Sigmoid colon (tissue), 7 donors: Measurements from ENCODE around the gene NTS. TPM values are rescaled to one million over a fixed set of nuclear protein-coding genes. Genes with fewer than 3 reads are reported as not detected.

ENCODE experiments used
- DNase-seq: peaks from one replicate; pipeline ENCODE4 v3.0.0-alpha.2; 2019
- H3K27ac ChIP-seq, 4 donors: fragments of 200-600 bp; sonication (generic); one replicate each; pipeline ENCODE4 v1.5.1; 2016 to 2019; ENCODE audit warnings: mild to moderate bottlenecking in 1 of 4
- H3K27me3 ChIP-seq, 3 donors: fragments of 200-600 bp; sonication (generic); one replicate each; pipeline ENCODE4 v1.5.1; 2019; ENCODE audit warnings: mild to moderate bottlenecking in 1 of 3
- H3K36me3 ChIP-seq, 4 donors: fragments of 200-600 bp; sonication (generic); one replicate each; pipeline ENCODE4 v1.5.1; 2016 to 2019
- H3K4me1 ChIP-seq, 4 donors: fragments of 200-600 bp; sonication (generic); one replicate each; pipeline ENCODE4 v1.5.1; 2017 to 2019
- H3K4me3 ChIP-seq, 4 donors: fragments of 200-600 bp; sonication (generic); one replicate each; pipeline ENCODE4 v1.5.1; 2017 to 2019; ENCODE audit warnings: mild to moderate bottlenecking in 2 of 4, moderate library complexity in 1 of 4
- H3K9me3 ChIP-seq, 4 donors: fragments of 200-600 bp in 3 of 4; sonication (generic) in 3 of 4; one replicate each; pipeline versions ENCODE4 v1.5.1 to v1.6.1; 2013 to 2019
- CTCF ChIP-seq, 4 experiments: fragments of 450-650 bp in 3 of 4; fragments of 200-600 bp in 1 of 4; IDR thresholded peaks; one replicate each; pipeline ENCODE4 v1.5.1; 2016 to 2019; ENCODE audit warnings: antibody characterized with exemption in 4 of 4, mild to moderate bottlenecking in 3 of 4, moderate library complexity in 2 of 4
- EP300 ChIP-seq, 4 donors: sonication (generic); formaldehyde crosslinking; IDR thresholded peaks; one replicate each; pipeline ENCODE4 v1.6.1; 2017; ENCODE audit warnings: antibody characterized with exemption in 4 of 4
- POLR2A ChIP-seq, 2 donors: fragments of 450-650 bp; IDR thresholded peaks; one replicate each; pipeline ENCODE4 v1.6.1; 2016; ENCODE audit warnings: antibody characterized with exemption in 2 of 2, mild to moderate bottlenecking in 2 of 2, moderate library complexity in 2 of 2
- POLR2AphosphoS5 ChIP-seq, 4 donors: sonication (generic); formaldehyde crosslinking; IDR thresholded peaks; one replicate each; pipeline ENCODE4 v1.6.1; 2017; ENCODE audit warnings: antibody characterized with exemption in 4 of 4
- WGBS, 2 donors: extraction: QIAGEN DNeasy Blood & Tissue Kit; methylation state at CpG; one replicate each; pipeline ENCODE4 v1.1.7; 2013; 5-methylcytosine and 5-hydroxymethylcytosine counted together
- intact Hi-C: fragments of 100-400 bp; cut with DNase I; formaldehyde crosslinking; loops from one replicate; pipeline ENCODE4 v1.15.1; 2023
- polyA plus RNA-seq, 3 donors: library from polyadenylated mRNA; stranded (reverse); fragments of 200-250 nt; gene quantifications; one replicate each; pipeline ENCODE4 v1.2.3, GENCODE V29; 2013
- total RNA-seq, 4 donors: library from RNA; depleted of rRNA; stranded (reverse); fragments of >200 nt; gene quantifications; one replicate each; pipeline ENCODE4 v1.1.0, GENCODE V29; 2016
- donor health status: healthy with polysubstance abuse.
- donor health status: Bipolar disorder and iron deficiency.
- donor health status: healthy.

Gene NTS
- not detected for total RNA-seq
- polyA plus RNA-seq: under 1 TPM in 1 of 3 donors, not detected in 2; 0.50 TPM

- DNase-seq: no peak
- Histone ChIP-seq H3K36me3 (no peaks in the 10 kb centered on the region), H3K4me3 (no peak within 1 kb of the TSS), H3K9me3 (no peaks in the 10 kb centered on the region), H3K27me3 (no peaks in the 10 kb centered on the region), H3K27ac (no peak within 1 kb of the TSS), H3K4me1 (no peaks in the 10 kb centered on the region)
- intact Hi-C loops: no loop called here
- WGBS, 2 donors: 8 to 28% methylated on average over 3 of the region's 3 CpGs
- TF ChIP-seq CTCF (IDR thresholded peaks at IDR 0.05) (no peak), POLR2A (IDR thresholded peaks at IDR 0.05) (no peak), POLR2AphosphoS5 (IDR thresholded peaks at IDR 0.05) (no peak), EP300 (IDR thresholded peaks at IDR 0.05) (no peak)
Observed at GRCh38 chr12:85874031-85874461, at the start of gene NTS. TSS of gene NTS (plus strand) at chr12:85874295. CDS start at chr12:85874404, 109 bp downstream.

GRCh38 chr12:85825746-85826145 lies 48.3 kb upstream of the NTS start:
- intact Hi-C loops: no loop called here
- Histone ChIP-seq H3K27ac (no peak overlapping the region), H3K4me1 (no peaks in the 10 kb centered on the region), H3K36me3 (no peaks in the 10 kb centered on the region), H3K4me3 (no peak overlapping the region), H3K27me3 (no peaks in the 10 kb centered on the region), H3K9me3 (no peaks in the 10 kb centered on the region)
- no peak for DNase-seq
- no peak for TF ChIP-seq POLR2A (IDR thresholded peaks at IDR 0.05)
- no peak for TF ChIP-seq CTCF (IDR thresholded peaks at IDR 0.05)
- TF ChIP-seq POLR2AphosphoS5 (IDR thresholded peaks at IDR 0.05): no peak
- no peak for TF ChIP-seq EP300 (IDR thresholded peaks at IDR 0.05)

DNA sequence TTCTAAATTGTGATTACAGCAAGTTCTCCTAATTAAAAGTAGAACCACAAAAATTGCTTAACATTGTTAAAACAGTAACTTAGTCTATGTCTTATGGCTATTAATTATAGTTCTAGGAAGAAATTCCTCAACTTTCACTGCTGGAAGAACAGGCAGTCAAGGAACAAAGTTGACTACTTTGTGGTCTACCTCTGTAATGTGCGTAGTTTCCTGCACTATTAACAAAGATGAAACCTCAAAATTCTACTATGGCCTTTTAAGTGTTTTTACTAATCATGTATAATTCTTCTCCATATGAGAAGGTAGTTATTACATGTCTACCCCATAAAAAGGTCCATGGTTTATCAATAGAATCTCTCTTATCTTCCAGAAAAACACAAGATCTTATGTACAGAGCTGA lies 45.5 kb upstream of the NTS start:
- H3K4me3 ChIP-seq: no peak overlapping the region
- TF ChIP-seq CTCF (IDR thresholded peaks at IDR 0.05): no peak
- no peak for TF ChIP-seq POLR2AphosphoS5 (IDR thresholded peaks at IDR 0.05)
- TF ChIP-seq EP300 (IDR thresholded peaks at IDR 0.05): no peak
- TF ChIP-seq POLR2A (IDR thresholded peaks at IDR 0.05): no peak
- H3K4me1 ChIP-seq: peaks cover 0 to 9% (median 0%) of the 10 kb centered on the region in 4 donors
- H3K9me3 ChIP-seq: no peaks in the 10 kb centered on the region
- no peaks in the 10 kb centered on the region for H3K36me3 ChIP-seq
- no peaks in the 10 kb centered on the region for H3K27me3 ChIP-seq
- no peak for DNase-seq
- no peak overlapping the region for H3K27ac ChIP-seq
- WGBS, 2 donors: 90 to 94% methylated on average over 1 of the region's 1 CpG
- intact Hi-C loops: no loop called here

- Histone ChIP-seq H3K9me3 (no peaks in the 10 kb centered on the region), H3K27me3 (no peaks in the 10 kb centered on the region), H3K36me3 (no peaks in the 10 kb centered on the region), H3K4me1 (peaks cover 0 to 9% (median 6%) of the 10 kb centered on the region in 4 donors), H3K4me3 (no peak overlapping the region), H3K27ac (no peak overlapping the region)
- TF ChIP-seq CTCF (IDR thresholded peaks at IDR 0.05) (no peak), POLR2A (IDR thresholded peaks at IDR 0.05) (no peak), EP300 (IDR thresholded peaks at IDR 0.05) (no peak), POLR2AphosphoS5 (IDR thresholded peaks at IDR 0.05) (no peak)
- DNase-seq: no peak
- intact Hi-C loops: no loop called here
- WGBS, 2 donors: 85 to 90% methylated on average over 2 of the region's 2 CpGs
Observed at GRCh38 chr12:85829391-85829790, 44.7 kb upstream of the NTS start.

DNA sequence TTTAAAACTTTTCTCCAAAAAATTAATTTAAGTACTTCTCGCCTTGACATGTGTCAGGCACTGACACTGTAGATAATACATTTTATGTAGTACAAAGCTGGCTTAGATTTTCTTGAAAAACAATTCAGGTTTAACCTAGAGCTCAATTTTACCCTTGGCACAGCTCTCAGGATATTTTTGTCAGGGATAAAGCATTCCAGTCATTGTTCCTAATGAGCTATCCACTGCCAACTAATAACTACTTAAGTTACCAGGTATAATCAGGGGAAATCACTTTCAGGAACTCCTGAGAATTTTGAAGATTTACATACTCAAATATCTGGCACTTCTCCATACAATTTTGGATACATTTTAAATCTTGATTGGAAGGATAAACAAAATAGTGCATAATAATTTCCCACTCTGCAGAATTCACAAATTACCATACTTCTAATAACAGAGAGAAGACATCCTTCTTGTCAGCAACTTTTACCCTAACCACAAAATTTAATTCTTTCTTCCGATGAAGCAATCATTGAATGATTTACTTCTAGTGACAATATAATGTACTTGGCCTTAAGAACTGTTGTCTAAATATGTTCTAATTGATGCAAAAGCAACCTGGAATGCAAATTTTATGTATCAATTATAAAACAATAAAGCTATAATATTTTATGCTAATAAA lies 42.6 kb upstream of the NTS start:
- Histone ChIP-seq H3K9me3 (no peaks in the 10 kb centered on the region), H3K27ac (no peak overlapping the region), H3K4me3 (no peak overlapping the region), H3K36me3 (no peaks in the 10 kb centered on the region), H3K27me3 (no peaks in the 10 kb centered on the region), H3K4me1 (peaks cover 0 to 21% (median 10%) of the 10 kb centered on the region in 4 donors)
- WGBS, 2 donors: 76 to 82% methylated on average over 2 of the region's 2 CpGs
- intact Hi-C loops: no loop called here
- TF ChIP-seq EP300 (IDR thresholded peaks at IDR 0.05) (no peak), CTCF (IDR thresholded peaks at IDR 0.05) (no peak), POLR2A (IDR thresholded peaks at IDR 0.05) (no peak)
- DNase-seq: no peak
